ENCODE results near the gene TMED8.

Gene TMED8

DNA sequence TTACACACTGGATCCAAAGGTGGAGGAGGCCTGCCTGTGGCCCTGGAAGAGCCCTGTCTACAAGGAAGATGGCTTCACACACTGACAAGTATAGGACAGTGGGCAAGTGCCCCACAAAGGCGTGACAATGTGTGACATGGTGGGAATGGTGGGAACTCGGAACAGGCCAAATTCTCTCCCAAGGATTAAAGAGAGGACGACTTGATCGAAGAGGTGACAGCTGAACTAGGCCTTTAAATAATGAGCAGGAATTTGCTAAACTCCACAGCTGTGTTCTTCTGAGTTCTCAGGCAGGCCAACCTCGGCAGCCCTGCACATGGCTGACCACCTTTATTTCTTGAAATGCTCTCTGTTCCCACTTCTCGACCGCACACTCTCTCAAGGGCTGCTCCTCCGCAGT lies 80.0 kb downstream of the TMED8 start:
- no peak for FAIRE-seq
- no peak for DNase-seq (ENCODE audit: low spot score)

- DNase-seq (ENCODE audit: low spot score) (no peak), FAIRE-seq (no peak)
Measured at GRCh38 chr14:77296155-77296554, 80.7 kb downstream of the TMED8 start.

- DNase-seq (ENCODE audit: low spot score) = no peak
- FAIRE-seq = no peak
Measured at GRCh38 chr14:77290705-77291104, 86.2 kb downstream of the TMED8 start.

GRCh38 chr14:77286576-77286975 lies 90.3 kb downstream of the TMED8 start:
- DNase-seq (ENCODE audit: low spot score) = no peak
- FAIRE-seq = no peak

All from RCC 7860 (cell line).